RPMI8226 (cell line): ENCODE results near the gene ZNF407.

Experiments used
- DNase-seq: peaks from one replicate; pipeline ENCODE4 v3.0.0-alpha.2; 2015

ZNF407 gene

DNA sequence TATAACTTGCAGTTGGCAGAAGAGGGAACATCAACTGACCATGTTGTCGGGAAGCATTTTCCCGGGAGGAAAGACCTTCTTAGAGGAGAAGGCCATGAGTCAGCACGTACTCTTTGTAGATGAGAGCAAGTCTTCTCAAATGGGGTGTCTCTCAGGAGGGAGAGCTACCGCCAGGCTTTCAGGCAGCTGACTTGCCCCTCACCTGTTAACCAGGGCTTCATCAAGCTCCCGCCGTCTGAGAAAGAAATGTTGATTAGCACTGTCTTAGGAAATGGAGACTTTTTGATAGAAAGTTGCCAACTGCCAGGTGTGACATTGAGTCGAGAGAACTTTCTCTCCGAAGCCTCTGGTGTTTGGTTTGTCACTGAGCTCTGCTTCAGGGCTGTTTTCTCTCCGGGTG is 196.1 kb downstream of the ZNF407 start:
- DNase-seq = no peak

- no peak for DNase-seq
Measured at GRCh38 chr18:74795751-74796150, 198.1 kb downstream of the ZNF407 start.

DNA sequence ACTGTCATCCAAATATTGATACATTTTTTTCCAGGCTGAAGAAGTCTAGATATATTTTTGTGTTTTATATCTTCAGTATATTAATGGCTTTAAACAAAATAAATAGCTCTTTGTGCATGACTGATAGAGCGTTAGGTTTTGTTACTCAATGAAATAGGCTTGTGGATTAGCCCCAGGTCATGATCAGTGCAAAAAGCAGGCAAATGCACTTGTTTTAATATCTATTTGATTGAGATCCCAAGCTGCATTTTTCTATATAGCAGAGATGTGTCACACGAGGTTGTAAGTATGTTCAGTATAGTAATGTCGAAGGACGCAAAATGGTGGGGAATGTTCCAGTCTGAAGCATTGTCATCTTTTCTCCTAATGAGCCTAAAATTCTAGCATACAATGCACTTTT is 198.5 kb downstream of the ZNF407 start:
- no peak for DNase-seq

GRCh38 chr18:74796841-74797576 is 199.3 kb downstream of the ZNF407 start:
- no peak for DNase-seq

- DNase-seq = no peak
Measured at GRCh38 chr18:74797577-74798151, 200.0 kb downstream of the ZNF407 start.

- DNase-seq = no peak
Measured at GRCh38 chr18:74799542-74799941, 201.9 kb downstream of the ZNF407 start.

- no peak for DNase-seq
Measured at GRCh38 chr18:74800098-74800497, 202.4 kb downstream of the ZNF407 start.

DNA sequence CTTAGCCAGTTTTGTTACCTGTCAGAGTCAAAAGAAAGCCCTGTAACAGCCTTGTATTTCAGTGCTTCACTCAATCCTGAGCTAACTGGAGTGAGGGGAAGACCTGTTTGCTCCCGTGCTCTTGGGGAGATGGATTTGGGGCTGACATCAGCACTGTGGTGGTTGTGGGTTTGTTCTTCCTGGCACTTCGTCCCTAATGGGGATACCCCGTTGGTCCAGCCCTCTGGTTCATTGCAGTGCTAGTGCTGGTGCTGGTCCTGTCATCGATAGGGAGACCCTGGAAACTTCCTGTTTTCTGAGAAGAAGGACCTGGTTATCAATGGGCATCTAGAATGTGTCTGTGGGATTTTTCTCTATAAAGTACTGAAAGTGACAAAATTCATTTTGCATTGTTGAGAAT is 205.4 kb downstream of the ZNF407 start:
- DNase-seq = no peak

DNA sequence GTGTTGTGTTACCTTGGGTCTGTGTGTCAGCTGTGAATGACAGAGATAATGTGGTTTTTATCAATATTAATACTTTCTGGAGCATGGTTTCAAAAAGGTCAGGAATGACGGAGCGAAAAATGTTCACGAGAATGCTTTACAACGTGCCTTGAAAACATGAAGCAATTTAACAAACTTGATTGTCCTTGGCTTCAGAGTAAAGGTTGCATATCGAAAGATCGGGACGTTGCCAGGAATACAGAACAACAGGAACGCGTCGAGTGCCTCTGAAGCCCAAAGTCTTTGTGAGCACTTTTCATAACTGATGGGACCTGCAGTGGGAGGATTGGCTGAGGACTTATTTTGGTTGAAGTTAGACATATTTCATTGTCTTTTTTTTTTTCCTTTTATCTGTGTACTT is 206.1 kb downstream of the ZNF407 start:
- DNase-seq = no peak

- DNase-seq = no peak
Measured at GRCh38 chr18:74804677-74805076, 207.0 kb downstream of the ZNF407 start.

- no peak for DNase-seq
Measured at GRCh38 chr18:74806073-74806472, 208.4 kb downstream of the ZNF407 start.

DNA sequence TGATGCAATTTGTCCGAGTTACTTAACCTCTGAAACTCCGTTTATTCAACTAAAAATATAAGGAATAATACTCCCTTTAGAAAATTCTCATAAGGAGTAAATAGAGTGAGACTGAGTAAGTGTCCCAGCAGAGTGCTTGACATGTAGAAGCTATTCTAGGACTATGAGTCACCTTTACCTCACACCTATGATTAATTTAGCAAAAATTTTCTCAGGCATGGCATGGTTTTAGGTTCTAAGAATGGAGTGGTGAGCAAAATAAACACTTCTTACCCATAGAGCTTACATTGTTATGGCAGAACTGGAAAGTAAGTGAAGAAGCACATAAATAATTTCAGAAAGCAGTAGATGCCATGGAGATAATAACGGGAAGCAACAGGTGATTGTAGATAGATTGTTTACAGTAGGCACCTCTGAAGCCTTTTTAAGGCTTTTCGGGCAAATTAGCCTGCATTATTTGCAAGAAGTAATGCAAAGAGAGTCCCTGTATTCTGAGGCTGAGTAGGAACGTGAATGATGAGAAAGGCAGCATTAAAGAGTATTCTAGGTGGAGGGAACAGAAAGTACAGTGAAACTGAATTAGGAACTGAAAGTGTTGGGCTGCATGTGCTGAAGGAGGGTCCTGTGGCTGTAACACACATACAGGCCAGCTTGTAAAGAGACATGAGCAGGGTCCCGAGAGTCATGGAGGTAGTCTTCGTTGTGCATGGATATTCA is 209.2 kb downstream of the ZNF407 start:
- DNase-seq = peak; percentile 50

DNA sequence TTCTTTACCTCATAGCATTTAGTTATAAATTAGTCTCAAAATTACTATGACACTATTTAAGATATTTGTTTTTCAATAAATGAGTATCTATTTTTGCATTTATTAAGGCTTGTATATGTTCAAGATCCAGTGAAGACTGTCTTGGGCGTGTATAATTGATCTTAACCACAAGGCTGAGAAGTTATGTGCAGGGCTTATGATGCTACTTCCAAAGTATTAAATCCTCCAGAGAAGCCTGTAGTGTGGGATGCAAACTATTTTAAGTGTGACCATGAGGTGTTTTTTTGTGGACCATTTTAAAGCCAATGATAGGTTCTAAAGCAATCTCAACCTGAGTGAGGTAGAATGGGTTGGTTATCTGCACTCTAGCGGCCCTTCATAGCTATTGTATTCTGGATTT is 219.9 kb downstream of the ZNF407 start:
- no peak for DNase-seq

DNA sequence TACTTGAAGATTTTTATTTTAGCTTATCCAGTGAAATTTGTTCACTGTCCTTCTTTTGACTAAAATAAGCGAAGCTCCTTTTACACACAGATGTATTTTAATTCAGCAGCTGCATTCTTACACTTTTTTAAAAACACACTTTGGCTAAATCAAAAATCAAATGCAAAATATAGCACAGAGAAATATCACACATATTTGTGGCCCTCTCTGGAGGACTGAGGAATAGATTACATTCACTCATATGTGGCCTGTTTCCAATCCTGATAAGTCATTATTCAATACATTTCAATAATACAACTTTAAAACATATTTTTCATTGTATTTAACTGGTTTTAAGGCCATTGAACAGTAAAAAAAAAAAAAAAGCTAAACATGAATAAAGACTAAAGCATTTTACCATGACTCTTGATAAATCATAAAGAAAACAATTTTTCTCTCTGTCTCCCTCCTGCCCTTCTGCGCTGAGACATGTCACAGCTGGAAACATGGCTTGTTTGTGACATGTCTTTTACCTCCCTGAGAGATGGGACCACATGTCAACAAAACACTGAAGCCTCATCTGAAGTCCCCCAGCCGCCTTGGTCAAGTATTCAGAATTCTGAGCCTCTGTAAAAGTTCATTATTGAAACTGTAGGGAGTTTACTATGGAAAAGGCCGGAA is 221.0 kb downstream of the ZNF407 start:
- no peak for DNase-seq

GRCh38 chr18:74819433-74820059 is 221.9 kb downstream of the ZNF407 start:
- DNase-seq = peak; percentile 33

DNA sequence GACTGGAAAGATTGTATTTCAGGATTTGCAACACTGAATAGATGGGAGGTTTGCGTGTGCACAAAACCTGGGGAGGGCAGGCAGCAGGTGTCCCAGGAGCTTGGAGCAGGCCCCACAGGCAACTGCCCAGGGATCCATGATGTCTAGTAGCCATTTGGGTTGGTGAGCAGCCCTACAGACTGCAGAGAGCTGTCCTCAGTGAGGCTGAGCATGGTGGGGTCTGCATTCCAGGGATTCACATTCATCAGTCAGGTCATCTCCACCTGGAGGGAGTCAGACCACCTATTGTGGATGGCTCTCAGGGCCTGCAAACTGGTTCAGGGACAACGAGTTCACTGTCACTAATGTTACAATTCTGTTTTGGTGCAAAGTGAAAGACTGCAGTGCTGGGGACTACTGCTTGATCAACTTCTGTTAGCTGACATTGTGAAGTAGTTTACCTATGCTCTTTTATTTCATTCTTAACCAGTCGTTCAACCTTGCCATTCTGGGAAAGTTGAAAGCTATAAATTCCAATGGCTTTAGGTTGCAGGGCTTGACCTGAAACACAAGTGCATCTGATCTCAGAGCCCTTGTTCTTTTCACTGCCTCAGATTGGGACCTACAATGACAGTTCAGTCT is 222.6 kb downstream of the ZNF407 start:
- DNase-seq = no peak

- no peak for DNase-seq
Measured at GRCh38 chr18:74825460-74825859, 227.8 kb downstream of the ZNF407 start.

DNA sequence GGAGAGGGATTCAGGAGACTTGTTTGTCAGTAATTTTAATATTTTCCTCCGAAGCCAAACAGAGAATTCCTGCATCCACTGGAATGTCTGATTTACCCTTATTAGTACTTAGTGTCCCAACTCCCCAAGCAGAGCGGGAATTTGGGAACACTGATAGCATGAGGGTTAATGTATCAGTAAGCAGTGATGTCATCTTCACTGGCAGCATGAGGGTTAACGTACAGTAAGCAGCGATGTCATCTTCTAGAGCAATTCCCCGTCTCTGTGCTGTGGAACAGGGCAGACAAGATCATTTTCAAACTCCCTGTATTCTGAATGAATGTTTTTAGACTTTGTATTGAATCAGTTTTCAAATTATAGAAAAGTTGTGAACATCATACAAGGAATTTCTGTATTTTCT is 228.9 kb downstream of the ZNF407 start:
- no peak for DNase-seq

DNA sequence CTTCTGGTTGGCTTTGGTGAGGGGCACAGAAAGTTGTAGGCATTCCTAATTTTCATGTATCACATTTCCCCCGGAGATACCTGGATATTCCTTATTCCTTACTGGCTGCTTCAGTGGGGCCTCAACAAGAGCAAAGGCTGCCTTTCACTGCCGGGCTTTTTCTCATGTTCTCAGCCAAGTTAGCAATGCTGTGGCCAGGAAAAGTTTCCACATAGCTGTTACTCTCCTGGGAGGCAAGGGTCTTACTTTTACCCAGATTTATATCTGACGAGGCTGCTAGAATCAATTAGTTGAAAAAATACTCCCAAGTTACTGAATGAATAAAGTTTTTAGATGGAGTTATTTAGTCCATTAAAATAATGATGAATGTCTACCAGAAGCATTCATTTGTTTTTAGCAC is 230.5 kb downstream of the ZNF407 start:
- no peak for DNase-seq

GRCh38 chr18:74831571-74832250 is 234.0 kb downstream of the ZNF407 start:
- no peak for DNase-seq

GRCh38 chr18:74832381-74832780 is 234.7 kb downstream of the ZNF407 start:
- no peak for DNase-seq

GRCh38 chr18:74832999-74833398 is 235.3 kb downstream of the ZNF407 start:
- no peak for DNase-seq
